IPS-15b (cell line): ENCODE results near the gene ITGB3.

ENCODE experiments used
- H3K27me3 ChIP-seq: one replicate; pipeline ENCODE4 v1.6.1; 2013; ENCODE audit warnings: low read length; ENCODE audit not compliant: control insufficient read depth, insufficient read depth
- H3K36me3 ChIP-seq: one replicate; pipeline ENCODE4 v1.6.1; 2013; ENCODE audit warnings: low read length; ENCODE audit not compliant: control insufficient read depth, insufficient read depth
- H3K4me1 ChIP-seq: one replicate; pipeline ENCODE4 v1.6.1; 2013; ENCODE audit warnings: mild to moderate bottlenecking, low read length; ENCODE audit not compliant: control insufficient read depth, insufficient read depth
- H3K4me3 ChIP-seq: one replicate; pipeline ENCODE4 v1.5.1; 2013; ENCODE audit warnings: low read depth, low read length
- H3K9ac ChIP-seq: one replicate; pipeline ENCODE4 v1.6.1; 2013; ENCODE audit warnings: low read depth, mild to moderate bottlenecking, low read length
- H3K9me3 ChIP-seq: one replicate; pipeline ENCODE4 v1.6.1; 2013; ENCODE audit warnings: mild to moderate bottlenecking, low read length; ENCODE audit not compliant: control insufficient read depth, insufficient read depth

ITGB3 gene

DNA sequence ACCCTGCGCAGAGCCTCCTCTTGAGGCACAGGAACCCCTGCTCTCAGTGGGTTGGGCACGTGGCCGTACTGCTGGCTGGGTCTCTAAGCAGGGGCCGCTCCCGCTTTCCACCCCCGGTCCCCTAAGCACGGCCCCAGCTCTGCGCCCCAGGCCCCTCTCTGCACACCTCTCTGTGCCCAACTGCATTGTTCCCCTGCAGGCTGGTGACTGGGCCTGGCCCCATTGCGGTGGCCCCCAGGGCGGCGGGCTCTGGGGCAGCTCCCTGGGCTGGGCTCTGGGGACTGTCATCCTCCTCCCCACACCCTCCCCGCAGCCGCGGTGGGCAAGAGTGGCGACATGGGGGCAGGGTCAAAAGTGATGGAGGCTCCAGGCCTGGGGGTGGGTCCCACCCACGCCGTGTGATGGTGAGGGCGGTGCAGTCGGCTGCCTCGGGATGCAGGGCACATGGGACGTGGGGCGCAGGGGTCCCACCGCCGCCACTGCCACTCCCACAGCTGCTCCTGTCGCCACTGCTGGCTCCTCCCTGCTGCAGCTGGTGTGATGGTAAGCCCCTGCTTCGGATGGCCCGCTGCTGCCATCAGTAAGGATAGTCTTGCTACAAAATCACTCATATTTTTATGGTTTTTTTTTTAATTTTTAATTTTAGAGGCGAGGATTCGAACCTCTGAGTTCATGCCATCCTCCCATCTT, 15.2 kb upstream of the ITGB3 start:
- Histone ChIP-seq H3K36me3 (no peaks in the 10 kb centered on the region), H3K9me3 (no peaks in the 10 kb centered on the region), H3K9ac (no peak overlapping the region), H3K27me3 (no peaks in the 10 kb centered on the region), H3K4me1 (no peaks in the 10 kb centered on the region), H3K4me3 (no peak overlapping the region)

DNA sequence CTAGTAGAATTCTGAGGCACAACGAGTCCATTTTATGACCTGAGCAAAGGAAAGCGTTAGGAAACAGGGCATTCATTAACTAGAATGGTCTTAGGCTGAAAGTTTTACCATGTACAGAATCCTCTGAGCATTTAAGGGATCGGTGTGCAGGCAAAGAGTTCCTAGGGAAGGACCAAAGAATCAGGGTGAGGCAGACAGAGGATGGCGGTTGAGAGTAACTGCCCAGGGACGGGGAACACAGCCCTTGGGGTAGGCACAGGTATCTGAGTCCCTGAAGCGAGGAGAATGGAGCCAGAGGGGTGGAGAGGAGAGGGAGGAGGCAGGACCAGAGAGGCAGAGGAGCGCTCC, 14.0 kb upstream of the ITGB3 start:
- H3K9ac ChIP-seq = no peak overlapping the region
- H3K9me3 ChIP-seq = no peaks in the 10 kb centered on the region
- no peaks in the 10 kb centered on the region for H3K4me1 ChIP-seq
- no peak overlapping the region for H3K4me3 ChIP-seq
- H3K27me3 ChIP-seq = no peaks in the 10 kb centered on the region
- H3K36me3 ChIP-seq = no peaks in the 10 kb centered on the region

GRCh38 chr17:47239967-47240651, 13.5 kb upstream of the ITGB3 start:
- H3K36me3 ChIP-seq = no peaks in the 10 kb centered on the region
- H3K4me3 ChIP-seq = no peak overlapping the region
- no peak overlapping the region for H3K9ac ChIP-seq
- no peaks in the 10 kb centered on the region for H3K4me1 ChIP-seq
- no peaks in the 10 kb centered on the region for H3K9me3 ChIP-seq
- H3K27me3 ChIP-seq = no peaks in the 10 kb centered on the region

DNA sequence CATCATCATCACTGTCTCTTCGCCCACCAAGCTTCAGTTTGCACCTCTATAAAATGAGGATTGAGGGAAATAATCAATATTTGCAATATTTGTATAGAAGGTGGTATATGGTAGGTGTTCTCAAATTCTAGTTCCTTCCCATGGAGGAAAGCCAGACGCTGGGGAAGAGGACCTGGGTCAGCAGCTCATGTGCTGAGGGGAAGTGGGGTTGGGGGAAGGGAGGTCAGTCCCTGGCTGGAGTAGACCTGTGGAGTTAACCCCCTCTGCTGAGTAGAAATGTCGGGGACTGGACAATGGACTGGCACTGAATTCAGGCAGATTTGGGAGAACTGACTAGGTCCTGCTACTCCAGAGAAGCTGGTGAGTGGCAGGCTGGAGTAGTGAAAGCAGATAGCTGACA, 12.8 kb upstream of the ITGB3 start:
- H3K27me3 ChIP-seq = no peaks in the 10 kb centered on the region
- H3K9ac ChIP-seq = no peak overlapping the region
- no peaks in the 10 kb centered on the region for H3K4me1 ChIP-seq
- H3K36me3 ChIP-seq = no peaks in the 10 kb centered on the region
- H3K9me3 ChIP-seq = no peaks in the 10 kb centered on the region
- no peak overlapping the region for H3K4me3 ChIP-seq

- H3K9me3 ChIP-seq = no peaks in the 10 kb centered on the region
These were observed 11.0 kb upstream of the ITGB3 start for GRCh38 chr17:47242648-47243047.

GRCh38 chr17:47243737-47244598, 9.7 kb upstream of the ITGB3 start:
- Histone ChIP-seq H3K4me1 (no peaks in the 10 kb centered on the region), H3K27me3 (no peaks in the 10 kb centered on the region), H3K36me3 (no peaks in the 10 kb centered on the region), H3K9ac (no peak overlapping the region), H3K9me3 (no peaks in the 10 kb centered on the region), H3K4me3 (no peak overlapping the region)

More at GRCh38 chr17:47242648-47243047, 11.0 kb upstream of the ITGB3 start:
- Histone ChIP-seq H3K9ac (no peak overlapping the region), H3K4me1 (no peaks in the 10 kb centered on the region), H3K36me3 (no peaks in the 10 kb centered on the region), H3K27me3 (no peaks in the 10 kb centered on the region), H3K4me3 (no peak overlapping the region)

DNA sequence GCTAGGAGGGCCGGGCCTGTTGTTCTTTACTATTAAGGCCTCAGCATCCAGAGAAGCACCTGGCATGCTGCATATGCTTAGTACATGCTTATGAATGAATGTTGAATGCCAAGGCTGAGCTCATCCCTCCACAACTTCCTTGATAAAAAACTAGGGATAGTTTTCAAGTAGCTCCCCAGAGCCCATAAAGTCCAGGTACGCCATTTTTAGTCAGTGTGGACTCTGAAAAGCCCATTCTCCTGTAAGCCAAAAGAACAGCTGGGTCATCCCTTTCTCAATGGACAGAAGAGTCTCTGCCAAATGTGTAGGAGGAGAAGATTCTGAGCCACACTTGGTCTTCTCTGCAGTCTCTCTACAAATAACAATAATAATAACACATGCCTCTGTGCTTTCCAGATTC, 8.9 kb upstream of the ITGB3 start:
- no peaks in the 10 kb centered on the region for H3K4me1 ChIP-seq
- no peaks in the 10 kb centered on the region for H3K36me3 ChIP-seq
- H3K9me3 ChIP-seq = no peaks in the 10 kb centered on the region
- no peaks in the 10 kb centered on the region for H3K27me3 ChIP-seq
- H3K9ac ChIP-seq = no peak overlapping the region
- H3K4me3 ChIP-seq = no peak overlapping the region

DNA sequence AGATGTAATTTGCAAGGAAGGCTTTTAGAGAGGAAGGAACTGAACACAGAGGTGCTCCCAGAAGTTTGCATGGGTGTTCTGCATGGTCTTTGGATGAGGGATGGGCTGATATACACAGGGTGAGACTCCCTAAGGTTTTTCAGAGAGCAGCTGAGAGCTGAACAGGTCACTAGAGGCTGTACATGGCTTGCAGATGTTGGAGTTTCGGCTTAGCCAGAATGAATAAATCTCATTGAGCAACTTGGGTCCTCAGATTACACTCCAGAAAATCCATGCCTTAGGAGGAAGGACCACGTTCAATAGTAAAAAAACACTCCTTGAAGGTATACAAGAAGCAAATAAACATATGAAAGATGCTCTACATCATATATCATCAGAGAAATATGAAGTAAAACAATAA, 7.5 kb upstream of the ITGB3 start:
- Histone ChIP-seq H3K4me1 (no peaks in the 10 kb centered on the region), H3K36me3 (no peaks in the 10 kb centered on the region)

DNA sequence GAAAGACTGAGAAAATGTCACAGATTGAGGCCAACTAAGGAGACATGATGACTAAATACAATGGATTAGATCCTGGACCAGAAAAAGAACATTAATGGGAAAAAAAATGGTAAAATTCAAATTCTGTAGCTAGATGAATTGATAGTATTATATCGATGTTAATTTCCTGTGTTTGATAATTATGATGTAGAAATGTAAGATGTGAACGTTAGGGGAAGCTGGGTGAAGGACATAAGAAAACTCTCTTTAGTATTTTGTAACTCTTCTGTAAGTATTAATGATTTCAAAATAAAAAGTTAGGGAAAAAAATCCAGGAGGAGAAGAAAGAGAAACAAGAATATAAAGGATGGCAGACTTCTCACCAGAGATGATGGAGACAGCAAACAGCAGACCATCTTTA, 2.8 kb upstream of the ITGB3 start:
- Histone ChIP-seq H3K36me3 (no peaks in the 10 kb centered on the region), H3K4me1 (no peaks in the 10 kb centered on the region), H3K4me3 (no peak overlapping the region), H3K9me3 (no peaks in the 10 kb centered on the region), H3K27me3 (peaks cover 33% of the 10 kb centered on the region), H3K9ac (no peak overlapping the region)

More for the DNA sequence above, 7.5 kb upstream of the ITGB3 start:
- no peak overlapping the region for H3K9ac ChIP-seq
- no peaks in the 10 kb centered on the region for H3K27me3 ChIP-seq
- H3K9me3 ChIP-seq = no peaks in the 10 kb centered on the region
- no peak overlapping the region for H3K4me3 ChIP-seq

GRCh38 chr17:47251421-47251940, 2.1 kb upstream of the ITGB3 start:
- H3K9ac ChIP-seq = no peak overlapping the region
- no peak overlapping the region for H3K4me3 ChIP-seq
- no peaks in the 10 kb centered on the region for H3K9me3 ChIP-seq
- H3K27me3 ChIP-seq = peaks cover 39% of the 10 kb centered on the region
- H3K4me1 ChIP-seq = no peaks in the 10 kb centered on the region
- no peaks in the 10 kb centered on the region for H3K36me3 ChIP-seq

DNA sequence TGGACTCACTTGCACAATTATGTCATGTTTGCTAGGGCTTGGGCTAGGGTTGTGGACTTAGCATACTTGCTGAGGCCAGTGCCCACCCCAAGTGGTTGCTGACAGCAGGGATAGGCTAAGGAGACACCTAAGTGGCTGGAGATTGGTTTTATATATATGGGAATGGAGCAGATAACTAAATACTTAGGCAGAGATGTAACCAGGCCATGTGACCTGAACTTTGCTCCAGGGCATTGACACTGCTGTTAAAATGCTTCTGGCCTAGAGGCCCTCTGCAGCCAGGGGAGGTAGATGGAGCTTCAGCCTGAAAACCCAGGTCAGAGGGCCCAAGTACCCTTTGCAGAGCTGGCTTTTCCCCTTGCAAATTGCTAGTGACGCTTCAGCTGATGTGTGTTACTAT, 1.4 kb upstream of the ITGB3 start:
- Histone ChIP-seq H3K9ac (no peak overlapping the region), H3K27me3 (peaks cover 44% of the 10 kb centered on the region), H3K4me3 (no peak overlapping the region), H3K36me3 (no peaks in the 10 kb centered on the region), H3K4me1 (no peaks in the 10 kb centered on the region), H3K9me3 (no peaks in the 10 kb centered on the region)
